ENCODE measurements around the gene GNAZ.

GNAZ gene

GRCh38 chr22:23108249-23109078, 38.1 kb downstream of the GNAZ start:
- H3K36me3 ChIP-seq, result no peaks in the 10 kb centered on the region
- no peaks in the 10 kb centered on the region for H3K4me1 ChIP-seq (ENCODE audit: control insufficient read depth in 1 of 2, insufficient read depth in 1 of 2, low read depth in 1 of 2, low read length in 1 of 2)
- H3K9me3 ChIP-seq, result no peaks in the 10 kb centered on the region
- no peaks in the 10 kb centered on the region for H3K27me3 ChIP-seq
- H3K27ac ChIP-seq, result no peak overlapping the region
- H3K4me3 ChIP-seq (ENCODE audit: low read depth in 1 of 2, low read length in 1 of 2), result no peak overlapping the region
- TF ChIP-seq CTCF (IDR thresholded peaks at IDR 0.05), result no peak

- TF ChIP-seq CTCF (IDR thresholded peaks at IDR 0.05), result no peak
- H3K4me3 ChIP-seq (ENCODE audit: low read depth in 1 of 2, low read length in 1 of 2), result no peak overlapping the region
- no peak overlapping the region for H3K27ac ChIP-seq
- no peaks in the 10 kb centered on the region for H3K27me3 ChIP-seq
- no peaks in the 10 kb centered on the region for H3K36me3 ChIP-seq
- H3K9me3 ChIP-seq, result no peaks in the 10 kb centered on the region
- no peaks in the 10 kb centered on the region for H3K4me1 ChIP-seq (ENCODE audit: control insufficient read depth in 1 of 2, insufficient read depth in 1 of 2, low read depth in 1 of 2, low read length in 1 of 2)
Observed at GRCh38 chr22:23109079-23109347, 38.7 kb downstream of the GNAZ start.

- no peaks in the 10 kb centered on the region for H3K36me3 ChIP-seq
- TF ChIP-seq CTCF (IDR thresholded peaks at IDR 0.05), result no peak
- no peak overlapping the region for H3K4me3 ChIP-seq (ENCODE audit: low read depth in 1 of 2, low read length in 1 of 2)
- no peak overlapping the region for H3K27ac ChIP-seq
- H3K27me3 ChIP-seq, result no peaks in the 10 kb centered on the region
- H3K9me3 ChIP-seq, result no peaks in the 10 kb centered on the region
- no peaks in the 10 kb centered on the region for H3K4me1 ChIP-seq (ENCODE audit: control insufficient read depth in 1 of 2, insufficient read depth in 1 of 2, low read depth in 1 of 2, low read length in 1 of 2)
Observed at GRCh38 chr22:23109441-23109978, 39.2 kb downstream of the GNAZ start.

GRCh38 chr22:23110190-23110921, 40.0 kb downstream of the GNAZ start:
- H3K4me3 ChIP-seq (ENCODE audit: low read depth in 1 of 2, low read length in 1 of 2), result no peak overlapping the region
- no peaks in the 10 kb centered on the region for H3K36me3 ChIP-seq
- TF ChIP-seq CTCF (IDR thresholded peaks at IDR 0.05), result no peak
- H3K4me1 ChIP-seq (ENCODE audit: control insufficient read depth in 1 of 2, insufficient read depth in 1 of 2, low read depth in 1 of 2, low read length in 1 of 2), result no peaks in the 10 kb centered on the region
- no peaks in the 10 kb centered on the region for H3K9me3 ChIP-seq
- H3K27me3 ChIP-seq, result no peaks in the 10 kb centered on the region
- no peak overlapping the region for H3K27ac ChIP-seq

- no peaks in the 10 kb centered on the region for H3K36me3 ChIP-seq
- H3K4me1 ChIP-seq (ENCODE audit: control insufficient read depth in 1 of 2, insufficient read depth in 1 of 2, low read depth in 1 of 2, low read length in 1 of 2), result no peaks in the 10 kb centered on the region
- no peak overlapping the region for H3K27ac ChIP-seq
- H3K4me3 ChIP-seq (ENCODE audit: low read depth in 1 of 2, low read length in 1 of 2), result no peak overlapping the region
- no peak for TF ChIP-seq CTCF (IDR thresholded peaks at IDR 0.05)
- no peaks in the 10 kb centered on the region for H3K27me3 ChIP-seq
- H3K9me3 ChIP-seq, result no peaks in the 10 kb centered on the region
Observed at GRCh38 chr22:23110922-23111527, 40.7 kb downstream of the GNAZ start.
